K562 (cell line): ENCODE results near the gene HCRT. TPM values are rescaled to one million over a fixed set of nuclear protein-coding genes. Genes with fewer than 3 reads are reported as not detected.

Experiments
- ATAC-seq: fragments of 200-7000 bp; cut with Tn5 transposase; 3 replicates; pipeline ENCODE4 v1.9.1; 2020; ENCODE audit warnings: moderate library complexity
- BruUV-seq: library from RNA; stranded (reverse); fragments of 400-500 nt; replicated peaks from 2 replicates; lab custom pipeline; 2021; lab: Mats Ljungman, UMichigan
- CTCF ChIA-PET: fragments of 300-600 bp; formaldehyde crosslinking; extraction: SDS; loops from one replicate; lab custom pipeline; 2021; ENCODE audit warnings: low intra/inter-chr PET ratio; lab: Yijun Ruan, JAX
- POLR2A ChIA-PET: fragments of 300-600, 350-650 bp; sonication (Branson Sonifier 250); formaldehyde crosslinking; extraction: SDS; loops from one replicate; lab custom pipeline; 2021; ENCODE audit warnings: antibody characterized with exemption, inconsistent platforms; lab: Yijun Ruan, JAX
- DNase-seq, 4 experiments: peaks; one replicate each; pipeline versions ENCODE4 v3.0.0 to v3.0.0-alpha.2; 2011 to 2018; ENCODE audit warnings: low spot score in 3 of 4, mixed read lengths in 3 of 4; ENCODE audit errors: extremely low read depth in 1 of 4
- FAIRE-seq: peaks from 2 replicates; lab custom pipeline; 2011; peaks lifted over from hg19 to GRCh38; lab: Jason Lieb, UNC
- H2AFZ ChIP-seq: 2 replicates; pipeline ENCODE4 v1.6.0; 2011; ENCODE audit warnings: low read depth, low read length, control low read depth, inconsistent platforms
- H3K27ac ChIP-seq: fragments of 200-600 bp; 3 replicates; pipeline ENCODE4 v1.8.0; 2011; ENCODE audit warnings: low read depth, mild to moderate bottlenecking, control low read depth, inconsistent platforms, low read length, moderate library complexity, mixed read lengths; ENCODE audit errors: extremely low read depth
- H3K27me3 ChIP-seq, 2 experiments: fragments of 300-600 bp in 1 of 2; 2 replicates in 1 of 2; 3 replicates in 1 of 2; pipeline versions ENCODE4 v1.6.0 to v1.8.0; 2011; ENCODE audit warnings: inconsistent platforms in 2 of 2, low read length in 2 of 2, mild to moderate bottlenecking in 1 of 2, mixed read lengths in 1 of 2, moderate library complexity in 1 of 2; ENCODE audit not compliant: control insufficient read depth in 2 of 2, insufficient read depth in 2 of 2
- H3K36me3 ChIP-seq: fragments of 300-600 bp; 3 replicates; pipeline ENCODE4 v1.8.0; 2011; ENCODE audit warnings: mild to moderate bottlenecking, low read length, inconsistent platforms; ENCODE audit not compliant: control insufficient read depth, insufficient read depth
- H3K4me1 ChIP-seq, 2 experiments: fragments of 200-600 bp in 1 of 2; replicated peaks in 1 of 2; 2 replicates in 1 of 2; 3 replicates in 1 of 2; pipeline versions ENCODE4 v1.5.1 to v1.8.0; 2011; ENCODE audit warnings: inconsistent platforms in 2 of 2, low read length in 2 of 2, mild to moderate bottlenecking in 1 of 2, mixed read lengths in 1 of 2, moderate library complexity in 1 of 2; ENCODE audit not compliant: control insufficient read depth in 2 of 2, insufficient read depth in 2 of 2
- H3K4me2 ChIP-seq: 2 replicates; pipeline ENCODE4 v1.6.1; 2011; ENCODE audit warnings: low read length, control low read depth, inconsistent platforms, mixed read lengths; ENCODE audit not compliant: insufficient read depth
- H3K4me3 ChIP-seq: fragments of 200-600 bp; sonication (generic), shearing (Covaris generic); 2 replicates; pipeline ENCODE4 v1.5.1; 2016; ENCODE audit warnings: control low read depth, inconsistent platforms
- H3K79me2 ChIP-seq: fragments of 200-600 bp; 3 replicates; pipeline ENCODE4 v1.8.0; 2011; ENCODE audit warnings: low read length, inconsistent platforms; ENCODE audit not compliant: control insufficient read depth, insufficient read depth
- H3K9ac ChIP-seq, 2 experiments: 2 replicates each; pipeline versions ENCODE4 v1.6.0 to v1.6.1; 2011; ENCODE audit warnings: low read depth in 2 of 2, low read length in 2 of 2, control low read depth in 1 of 2, inconsistent platforms in 1 of 2, mild to moderate bottlenecking in 1 of 2, mixed read lengths in 1 of 2; ENCODE audit not compliant: insufficient read depth in 1 of 2
- H3K9me1 ChIP-seq: one replicate; pipeline ENCODE4 v1.6.0; 2011; ENCODE audit warnings: inconsistent platforms, mild to moderate bottlenecking, low read length, moderate library complexity; ENCODE audit not compliant: control insufficient read depth, insufficient read depth
- H3K9me3 ChIP-seq: replicated peaks from 2 replicates; pipeline ENCODE4 v1.5.1; 2011; ENCODE audit warnings: low read depth, low read length, inconsistent platforms; ENCODE audit not compliant: control insufficient read depth, insufficient read depth
- H4K20me1 ChIP-seq: replicated peaks from 2 replicates; pipeline ENCODE4 v1.6.1; 2011; ENCODE audit warnings: low read length, inconsistent platforms, mixed read lengths; ENCODE audit not compliant: control insufficient read depth, insufficient read depth
- LARP7 ChIP-seq: fragments of 450-650 bp; IDR thresholded peaks from 2 replicates; pipeline ENCODE4 v1.6.1; 2016
- PHB2 ChIP-seq: fragments of 450-650 bp; IDR thresholded peaks from 2 replicates; pipeline ENCODE4 v1.6.1; 2017; ENCODE audit warnings: low read depth
- RNF2 ChIP-seq: sonication (generic); IDR thresholded peaks from 2 replicates; pipeline ENCODE4 v1.6.1; 2016
- SP2 ChIP-seq: IDR thresholded peaks from 2 replicates; pipeline ENCODE4 v1.6.1; 2011; ENCODE audit warnings: mild to moderate bottlenecking, low read depth, low read length, moderate library complexity; ENCODE audit not compliant: poor library complexity, severe bottlenecking; ENCODE audit errors: extremely low read depth
- ZNF274 ChIP-seq: IDR thresholded peaks from 2 replicates; pipeline ENCODE4 v1.6.1; 2011; ENCODE audit warnings: low read depth, mild to moderate bottlenecking, low read length, moderate library complexity, borderline replicate concordance
- WGBS: fragments of 100-300 bp; shearing (Covaris generic); methylation state at CpG from one replicate; pipeline ENCODE4 v1.1.6; 2016; ENCODE audit warnings: low coverage, mixed read lengths; ENCODE audit not compliant: insufficient coverage; ENCODE audit errors: missing lambda C conversion rate; 5-methylcytosine and 5-hydroxymethylcytosine counted together
- in situ Hi-C: fragments of 300-500 bp; cut with MboI; formaldehyde crosslinking; loops from 4 replicates; pipeline ENCODE4 v1.15.0; 2018; ENCODE audit warnings: inconsistent platforms, mixed read lengths
- intact Hi-C: fragments of 100-400 bp; cut with micrococcal nuclease; formaldehyde crosslinking; loops from 2 replicates; pipeline ENCODE4 v1.14.2; 2022
- polyA plus RNA-seq, 8 experiments: library from polyadenylated mRNA; depleted of rRNA in 4 of 8; stranded (reverse) in 5 of 8; unstranded in 3 of 8; fragments of >200 nt; fragmentation: Nextera tagmentation in 2 of 8; fragmentation: Illumina TruSeq in 1 of 8; extraction: Ambion mirVana in 2 of 8; extraction: Trizol in 1 of 8; gene quantifications; 2 replicates each; pipeline versions ENCODE4 v1.2.1 to v1.2.3, GENCODE V29; 2011 to 2014; ENCODE audit warnings: inconsistent platforms in 1 of 8, missing spikeins in 1 of 8
- total RNA-seq, 7 experiments: library from RNA; depleted of rRNA in 6 of 7; stranded (reverse); fragments of >200 nt in 6 of 7; fragmentation: Illumina TruSeq in 2 of 7; extraction: Trizol in 2 of 7; gene quantifications; 2 replicates each; pipeline versions ENCODE4 v1.2.1 to v1.2.3, GENCODE V29; 2011 to 2021; ENCODE audit warnings: low replicate concordance in 1 of 7
- TF ChIP-seq, protein P1 (sequence below): sonication (generic); formaldehyde crosslinking; IDR thresholded peaks from 2 replicates; pipeline ENCODE4 v1.8.0; 2022; ENCODE audit warnings: mild to moderate bottlenecking, missing genetic modification reagents
- TF ChIP-seq, protein P2 (sequence below): fragments of 250-450 bp; sonication (Bioruptor Pico); IDR thresholded peaks from 2 replicates; pipeline ENCODE4 v1.5.0; 2021; ENCODE audit warnings: mild to moderate bottlenecking, borderline replicate concordance
- TF ChIP-seq, protein P3 (sequence below): fragments of 450-650 bp; formaldehyde crosslinking; IDR thresholded peaks from 2 replicates; pipeline ENCODE4 v1.4.0; 2020; ENCODE audit warnings: mild to moderate bottlenecking
- TF ChIP-seq, protein P4 (sequence below): IDR thresholded peaks from 3 replicates; pipeline ENCODE4 v1.6.1; 2011; ENCODE audit warnings: borderline replicate concordance, mild to moderate bottlenecking, moderate library complexity; ENCODE audit not compliant: insufficient read length; ENCODE audit errors: extremely low read depth

HCRT gene
- total and polyA plus RNA-seq, 9 of the 15 experiments (the other 6 are each of a cell fraction or from before 2014, with no cell fraction given) = not detected

DNA sequence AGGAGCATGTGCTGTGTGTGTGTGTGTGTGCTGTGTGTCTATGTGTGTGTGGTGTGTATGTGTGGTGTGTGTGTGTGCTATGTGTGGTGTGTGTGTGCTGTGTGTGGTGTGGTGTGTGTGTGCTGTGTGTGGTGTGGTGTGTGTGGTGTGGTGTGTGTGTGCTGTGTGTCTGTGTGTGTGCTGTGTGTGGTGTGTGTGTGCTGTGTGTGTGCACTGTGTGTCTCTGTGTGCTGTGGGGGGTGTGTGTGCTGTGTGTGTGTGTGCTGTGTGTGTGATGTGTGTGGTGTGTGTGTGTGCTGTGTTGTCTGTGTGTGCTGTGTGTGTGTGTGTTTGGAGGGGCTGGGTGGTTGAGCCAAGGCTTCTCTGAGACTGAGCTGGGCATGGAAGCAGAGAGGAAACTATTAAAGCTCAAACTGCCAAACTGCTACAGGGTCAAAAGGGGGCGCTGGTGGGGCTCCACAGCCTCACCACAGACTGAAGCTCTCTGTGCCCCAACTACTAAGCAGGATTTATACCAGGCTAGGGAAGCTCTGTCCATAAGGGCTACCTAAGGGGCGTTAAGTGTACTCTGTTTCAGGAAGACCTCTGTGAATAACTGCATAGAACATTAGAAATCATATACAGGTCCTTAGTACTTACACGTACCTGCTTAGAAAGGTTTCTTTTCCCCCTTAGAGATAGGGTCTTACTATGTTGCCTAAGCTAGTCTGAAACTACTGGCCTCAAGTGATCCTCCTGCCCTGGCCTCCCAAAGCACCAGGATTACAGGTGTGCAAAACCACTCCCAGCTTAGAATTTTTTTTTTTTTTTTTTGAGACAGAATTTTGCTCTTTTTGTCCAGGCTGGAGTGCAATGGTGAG is 36.9 kb upstream of the HCRT start:
- ATAC-seq (peak; percentile 96), DNase-seq (peak; percentile 28 to 80 (median 54)), FAIRE-seq (peak; percentile 74)
- POLR2A ChIA-PET = interaction anchor here (0.6 to 2.0 kb wide), 13 partner anchors 11 to 206 kb away, joined by 3 to 7 read pairs (median 3); partner anchors contain the start of gene STAT5A
- peaks cover 81% of the 10 kb centered on the region for H3K36me3 ChIP-seq
- H3K9me3 ChIP-seq = no peaks in the 10 kb centered on the region
- H3K27me3 ChIP-seq = no peaks in the 10 kb centered on the region
- CTCF ChIA-PET = interaction anchor here (1.2 kb wide), 2 partner anchors 89 to 101 kb away, joined by 3 read pairs; no protein-coding TSS in a partner anchor
- H3K4me3 ChIP-seq = no peak overlapping the region
- H4K20me1 ChIP-seq = no peaks in the 10 kb centered on the region
- in situ Hi-C loops (loop anchor here (10.0 kb wide), 1 partner anchor 183 kb away; no protein-coding TSS in a partner anchor), intact Hi-C loops (loop anchor here (10.0 kb wide), 2 partner anchors 93 to 183 kb away; no protein-coding TSS in a partner anchor)
- peaks cover 3% of the 10 kb centered on the region; the same call in 2 of the 3 replicates for H3K79me2 ChIP-seq
- WGBS = 57% methylated on average over 3 of the region's 3 CpGs
- BruUV-seq = no TSS peak
- H2AFZ ChIP-seq = no peak overlapping the region
- H3K4me1 ChIP-seq = peaks cover 0 to 3% of the 10 kb centered on the region in 2 experiments; a peak in 1 of 5 replicates
- no peaks in the 10 kb centered on the region for H3K9me1 ChIP-seq
- H3K9ac ChIP-seq = no peak overlapping the region
- H3K27ac ChIP-seq = peak overlapping the region; percentile 18; the same call in 1 of the 3 replicates
- H3K4me2 ChIP-seq = no peak overlapping the region
- TF ChIP-seq, protein P1, sequence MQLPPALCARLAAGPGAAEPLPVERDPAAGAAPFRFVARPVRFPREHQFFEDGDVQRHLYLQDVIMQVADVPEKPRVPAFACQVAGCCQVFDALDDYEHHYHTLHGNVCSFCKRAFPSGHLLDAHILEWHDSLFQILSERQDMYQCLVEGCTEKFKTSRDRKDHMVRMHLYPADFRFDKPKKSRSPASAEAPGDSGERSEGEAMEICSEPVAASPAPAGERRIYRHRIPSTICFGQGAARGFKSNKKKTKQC (CRISPR knock-in tag) = no peak
- TF ChIP-seq, protein P2, sequence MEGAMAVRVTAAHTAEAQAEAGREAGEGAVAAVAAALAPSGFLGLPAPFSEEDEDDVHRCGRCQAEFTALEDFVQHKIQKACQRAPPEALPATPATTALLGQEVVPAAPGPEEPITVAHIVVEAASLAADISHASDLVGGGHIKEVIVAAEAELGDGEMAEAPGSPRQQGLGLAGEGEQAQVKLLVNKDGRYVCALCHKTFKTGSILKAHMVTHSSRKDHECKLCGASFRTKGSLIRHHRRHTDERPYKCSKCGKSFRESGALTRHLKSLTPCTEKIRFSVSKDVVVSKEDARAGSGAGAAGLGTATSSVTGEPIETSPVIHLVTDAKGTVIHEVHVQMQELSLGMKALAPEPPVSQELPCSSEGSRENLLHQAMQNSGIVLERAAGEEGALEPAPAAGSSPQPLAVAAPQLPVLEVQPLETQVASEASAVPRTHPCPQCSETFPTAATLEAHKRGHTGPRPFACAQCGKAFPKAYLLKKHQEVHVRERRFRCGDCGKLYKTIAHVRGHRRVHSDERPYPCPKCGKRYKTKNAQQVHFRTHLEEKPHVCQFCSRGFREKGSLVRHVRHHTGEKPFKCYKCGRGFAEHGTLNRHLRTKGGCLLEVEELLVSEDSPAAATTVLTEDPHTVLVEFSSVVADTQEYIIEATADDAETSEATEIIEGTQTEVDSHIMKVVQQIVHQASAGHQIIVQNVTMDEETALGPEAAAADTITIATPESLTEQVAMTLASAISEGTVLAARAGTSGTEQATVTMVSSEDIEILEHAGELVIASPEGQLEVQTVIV (CRISPR knock-in tag) = no peak
- TF ChIP-seq RNF2 (no peak), ZNF274 (no peak), SP2 (no peak), LARP7 (peak; percentile 97), PHB2 (peak; percentile 46; the same call in 1 of the 2 replicates)
- TF ChIP-seq, protein P3, sequence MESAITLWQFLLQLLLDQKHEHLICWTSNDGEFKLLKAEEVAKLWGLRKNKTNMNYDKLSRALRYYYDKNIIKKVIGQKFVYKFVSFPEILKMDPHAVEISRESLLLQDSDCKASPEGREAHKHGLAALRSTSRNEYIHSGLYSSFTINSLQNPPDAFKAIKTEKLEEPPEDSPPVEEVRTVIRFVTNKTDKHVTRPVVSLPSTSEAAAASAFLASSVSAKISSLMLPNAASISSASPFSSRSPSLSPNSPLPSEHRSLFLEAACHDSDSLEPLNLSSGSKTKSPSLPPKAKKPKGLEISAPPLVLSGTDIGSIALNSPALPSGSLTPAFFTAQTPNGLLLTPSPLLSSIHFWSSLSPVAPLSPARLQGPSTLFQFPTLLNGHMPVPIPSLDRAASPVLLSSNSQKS = no peak
- TF ChIP-seq, protein P4, sequence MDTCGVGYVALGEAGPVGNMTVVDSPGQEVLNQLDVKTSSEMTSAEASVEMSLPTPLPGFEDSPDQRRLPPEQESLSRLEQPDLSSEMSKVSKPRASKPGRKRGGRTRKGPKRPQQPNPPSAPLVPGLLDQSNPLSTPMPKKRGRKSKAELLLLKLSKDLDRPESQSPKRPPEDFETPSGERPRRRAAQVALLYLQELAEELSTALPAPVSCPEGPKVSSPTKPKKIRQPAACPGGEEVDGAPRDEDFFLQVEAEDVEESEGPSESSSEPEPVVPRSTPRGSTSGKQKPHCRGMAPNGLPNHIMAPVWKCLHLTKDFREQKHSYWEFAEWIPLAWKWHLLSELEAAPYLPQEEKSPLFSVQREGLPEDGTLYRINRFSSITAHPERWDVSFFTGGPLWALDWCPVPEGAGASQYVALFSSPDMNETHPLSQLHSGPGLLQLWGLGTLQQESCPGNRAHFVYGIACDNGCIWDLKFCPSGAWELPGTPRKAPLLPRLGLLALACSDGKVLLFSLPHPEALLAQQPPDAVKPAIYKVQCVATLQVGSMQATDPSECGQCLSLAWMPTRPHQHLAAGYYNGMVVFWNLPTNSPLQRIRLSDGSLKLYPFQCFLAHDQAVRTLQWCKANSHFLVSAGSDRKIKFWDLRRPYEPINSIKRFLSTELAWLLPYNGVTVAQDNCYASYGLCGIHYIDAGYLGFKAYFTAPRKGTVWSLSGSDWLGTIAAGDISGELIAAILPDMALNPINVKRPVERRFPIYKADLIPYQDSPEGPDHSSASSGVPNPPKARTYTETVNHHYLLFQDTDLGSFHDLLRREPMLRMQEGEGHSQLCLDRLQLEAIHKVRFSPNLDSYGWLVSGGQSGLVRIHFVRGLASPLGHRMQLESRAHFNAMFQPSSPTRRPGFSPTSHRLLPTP = no peak
